Measurements from ENCODE around the gene LPO. TPM values are rescaled to one million over a fixed set of nuclear protein-coding genes. Genes with fewer than 3 reads are reported as not detected.

Gene LPO
- total RNA-seq, 1 donor from 2014 or later, result 0.17 TPM

- Histone ChIP-seq H3K27me3 (ENCODE audit: control insufficient read depth, insufficient read depth, low read length) (peaks cover 25% of the 10 kb centered on the region), H3K36me3 (ENCODE audit: control insufficient read depth, insufficient read depth, low read length) (no peaks in the 10 kb centered on the region), H3K4me3 (ENCODE audit: low read depth, low read length) (no peak overlapping the region)
- no peak for DNase-seq (ENCODE audit: low read depth)
- no peak for TF ChIP-seq CTCF (IDR thresholded peaks at IDR 0.05; ENCODE audit: insufficient read depth, low read length, poor library complexity, severe bottlenecking)
These were observed 42.8 kb upstream of the LPO start for GRCh38 chr17:58195518-58196123.

DNA sequence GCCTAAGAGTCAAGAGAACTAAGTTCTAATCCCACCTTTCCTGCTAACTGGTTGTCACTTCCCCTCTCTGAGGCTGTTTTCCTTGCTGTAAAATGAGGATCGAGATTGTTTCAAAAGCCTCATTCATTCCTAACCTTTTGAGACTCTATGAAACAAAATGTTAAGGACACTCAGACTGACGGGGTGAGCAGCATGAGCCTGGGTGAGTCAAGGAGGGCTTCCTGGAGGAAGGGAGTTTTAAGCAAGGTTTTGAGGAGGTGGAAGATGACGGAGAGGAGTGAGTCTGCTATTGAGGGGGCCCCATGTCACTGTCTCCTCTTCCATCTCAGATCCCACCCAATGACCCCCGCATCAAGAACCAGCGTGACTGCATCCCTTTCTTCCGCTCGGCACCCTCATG is 41.8 kb upstream of the LPO start:
- TF ChIP-seq CTCF (IDR thresholded peaks at IDR 0.05; ENCODE audit: insufficient read depth, low read length, poor library complexity, severe bottlenecking), result no peak
- no peak for DNase-seq (ENCODE audit: low read depth)
- H3K4me3 ChIP-seq (ENCODE audit: low read depth, low read length), result no peak overlapping the region
- no peaks in the 10 kb centered on the region for H3K36me3 ChIP-seq (ENCODE audit: control insufficient read depth, insufficient read depth, low read length)
- H3K27me3 ChIP-seq (ENCODE audit: control insufficient read depth, insufficient read depth, low read length), result peaks cover 20% of the 10 kb centered on the region

DNA sequence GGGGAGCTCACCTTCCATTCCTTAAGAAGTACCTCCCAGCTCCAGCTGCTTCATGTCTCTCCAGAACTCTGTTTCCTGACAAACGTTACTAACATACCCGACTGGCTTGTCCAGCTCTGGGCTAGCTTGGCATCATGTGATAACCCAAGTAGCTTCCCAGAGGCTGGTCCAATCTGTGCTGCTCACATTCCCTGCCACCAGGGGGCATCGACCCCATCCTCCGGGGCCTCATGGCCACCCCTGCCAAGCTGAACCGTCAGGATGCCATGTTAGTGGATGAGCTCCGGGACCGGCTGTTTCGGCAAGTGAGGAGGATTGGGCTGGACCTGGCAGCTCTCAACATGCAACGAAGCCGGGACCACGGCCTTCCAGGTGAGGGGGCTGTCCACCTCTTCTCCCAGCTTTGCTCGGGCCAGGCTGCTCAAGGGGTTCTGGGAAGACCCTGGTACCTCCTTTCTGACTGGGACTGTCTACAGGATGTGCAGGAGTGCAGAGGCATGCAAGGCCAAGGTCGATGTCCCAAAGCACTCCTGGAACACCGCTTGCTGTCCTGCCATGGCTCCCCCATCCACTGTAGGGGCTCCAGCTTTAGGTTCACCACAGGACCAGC is 38.3 kb upstream of the LPO start:
- Histone ChIP-seq H3K27me3 (ENCODE audit: control insufficient read depth, insufficient read depth, low read length) (peaks cover 15% of the 10 kb centered on the region), H3K4me3 (ENCODE audit: low read depth, low read length) (no peak overlapping the region), H3K36me3 (ENCODE audit: control insufficient read depth, insufficient read depth, low read length) (no peaks in the 10 kb centered on the region)
- peak; percentile 70 for TF ChIP-seq CTCF (IDR thresholded peaks at IDR 0.05; ENCODE audit: insufficient read depth, low read length, poor library complexity, severe bottlenecking)
- no peak for DNase-seq (ENCODE audit: low read depth)

DNA sequence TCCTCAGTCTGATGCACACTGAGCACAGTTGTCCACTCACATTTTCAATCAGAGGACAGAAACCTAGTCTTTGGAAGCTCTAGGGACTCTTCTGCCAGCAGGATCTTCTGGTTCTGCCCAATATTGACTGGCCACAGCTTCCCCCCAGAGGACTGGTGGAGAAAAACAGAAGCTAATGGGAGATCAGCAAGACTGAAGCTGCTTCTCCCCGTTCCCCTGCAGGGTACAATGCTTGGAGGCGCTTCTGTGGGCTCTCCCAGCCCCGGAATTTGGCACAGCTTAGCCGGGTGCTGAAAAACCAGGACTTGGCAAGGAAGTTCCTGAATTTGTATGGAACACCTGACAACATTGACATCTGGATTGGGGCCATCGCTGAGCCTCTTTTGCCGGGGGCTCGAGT is 35.5 kb upstream of the LPO start:
- no peak overlapping the region for H3K4me3 ChIP-seq (ENCODE audit: low read depth, low read length)
- no peaks in the 10 kb centered on the region for H3K36me3 ChIP-seq (ENCODE audit: control insufficient read depth, insufficient read depth, low read length)
- H3K27me3 ChIP-seq (ENCODE audit: control insufficient read depth, insufficient read depth, low read length), result peaks cover 12% of the 10 kb centered on the region
- DNase-seq (ENCODE audit: low read depth), result no peak
- TF ChIP-seq CTCF (IDR thresholded peaks at IDR 0.05; ENCODE audit: insufficient read depth, low read length, poor library complexity, severe bottlenecking), result no peak

GRCh38 chr17:58204796-58205195 is 33.6 kb upstream of the LPO start:
- no peak for DNase-seq (ENCODE audit: low read depth)
- no peaks in the 10 kb centered on the region for H3K36me3 ChIP-seq (ENCODE audit: control insufficient read depth, insufficient read depth, low read length)
- no peak for TF ChIP-seq CTCF (IDR thresholded peaks at IDR 0.05; ENCODE audit: insufficient read depth, low read length, poor library complexity, severe bottlenecking)
- H3K27me3 ChIP-seq (ENCODE audit: control insufficient read depth, insufficient read depth, low read length), result peaks cover 4% of the 10 kb centered on the region
- H3K4me3 ChIP-seq (ENCODE audit: low read depth, low read length), result no peak overlapping the region

GRCh38 chr17:58205936-58206335 is 32.4 kb upstream of the LPO start:
- no peaks in the 10 kb centered on the region for H3K36me3 ChIP-seq (ENCODE audit: control insufficient read depth, insufficient read depth, low read length)
- no peak for DNase-seq (ENCODE audit: low read depth)
- H3K4me3 ChIP-seq (ENCODE audit: low read depth, low read length), result no peak overlapping the region
- no peak for TF ChIP-seq CTCF (IDR thresholded peaks at IDR 0.05; ENCODE audit: insufficient read depth, low read length, poor library complexity, severe bottlenecking)
- no peaks in the 10 kb centered on the region for H3K27me3 ChIP-seq (ENCODE audit: control insufficient read depth, insufficient read depth, low read length)

Measured in kidney epithelial cell (primary cell).